OCI-LY3 (cell line): ENCODE measurements around the gene NUP210L.

ENCODE experiments used
- CTCF ChIP-seq: fragments of 200-600, 300-600 bp; sonication (generic); IDR thresholded peaks from 2 replicates; pipeline ENCODE4 v1.5.1; 2014; ENCODE audit warnings: antibody characterized with exemption, low read length, low read depth
- EZH2phosphoT487 ChIP-seq: fragments of 200-600 bp; shearing (Covaris generic); IDR thresholded peaks from 2 replicates; pipeline ENCODE4 v1.6.1; 2018; ENCODE audit warnings: antibody characterized with exemption, mixed run types, low read depth

GRCh38 chr1:154159554-154159953 is 4.7 kb upstream of the NUP210L start:
- no peak for TF ChIP-seq EZH2phosphoT487
- no peak for TF ChIP-seq CTCF
